DMS 273 (cell line): ENCODE measurements around the gene BRD4.
A peak's percentile ranks its signal among the peaks of the same experiment; 100 is the strongest.
"Not testable (repeated sequence)": the region's sequence is repeated elsewhere in the genome, so short reads cannot be mapped to it uniquely, and the experiment has no call there.

Experiments
- DNase-seq: peaks from one replicate; lab custom pipeline; 2025; ENCODE audit not compliant: unreplicated experiment; lab: John Stamatoyannopoulos, UW

Gene BRD4

DNA sequence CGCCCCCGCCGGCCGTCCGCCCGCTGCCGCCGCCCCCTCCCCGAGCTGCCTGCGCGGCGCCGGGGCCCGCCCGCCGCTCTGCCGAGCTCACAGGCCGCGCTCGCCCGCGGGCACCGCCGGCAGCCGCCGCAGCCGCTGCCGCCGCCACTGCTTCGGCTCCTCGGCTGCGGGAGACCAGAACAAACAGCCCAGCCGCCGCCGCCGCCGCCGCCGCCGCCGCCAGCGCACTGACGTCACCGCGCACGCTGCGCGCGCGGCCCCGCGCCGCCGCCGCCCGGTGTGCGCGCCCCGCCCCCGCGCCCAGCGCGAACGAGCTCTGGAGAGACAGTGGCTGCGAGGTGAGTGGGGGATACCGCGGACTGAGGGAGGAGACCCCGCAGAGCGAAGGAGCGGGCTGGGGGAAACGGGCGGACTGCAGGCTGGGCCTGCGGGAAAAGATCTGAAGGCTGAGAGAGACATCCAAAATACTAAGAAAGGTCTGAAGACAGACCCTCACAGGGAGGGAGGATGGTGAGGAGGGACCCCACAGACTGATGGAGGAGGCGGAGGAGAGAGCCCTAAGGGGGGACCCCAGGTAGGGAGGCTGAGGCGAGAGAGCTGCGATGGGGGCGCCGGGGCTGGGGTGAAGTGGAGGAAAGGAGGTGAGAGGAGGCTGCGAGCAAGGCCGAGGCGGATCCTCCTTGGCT lies at the start of gene BRD4:
Gene BRD4 (minus strand): TSS at position 229 of the 686 bp plus-strand sequence. CDS start 59,440 bp downstream, outside the sequence.
- peak; percentile 85 for DNase-seq

DNA sequence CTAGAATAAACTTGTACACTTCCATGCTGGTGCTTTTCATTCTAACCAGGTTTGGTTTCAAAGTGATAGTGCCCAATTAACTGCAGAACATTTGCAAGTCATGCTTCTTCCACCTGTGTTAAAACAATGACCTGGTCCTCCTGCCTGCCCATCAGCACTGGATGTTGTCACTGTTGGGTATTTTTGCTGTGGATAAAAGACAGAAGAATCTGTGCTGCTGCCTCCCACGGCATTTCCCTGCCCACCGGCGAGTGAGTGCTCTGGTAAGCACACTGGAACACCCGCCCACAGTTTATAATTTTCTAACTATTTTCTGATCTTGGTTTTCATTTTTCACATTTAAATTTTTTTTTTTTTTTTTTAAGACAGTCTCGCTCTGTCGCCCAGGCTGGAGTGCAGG lies 49.5 kb upstream of the BRD4 start:
- DNase-seq, result no peak

DNA sequence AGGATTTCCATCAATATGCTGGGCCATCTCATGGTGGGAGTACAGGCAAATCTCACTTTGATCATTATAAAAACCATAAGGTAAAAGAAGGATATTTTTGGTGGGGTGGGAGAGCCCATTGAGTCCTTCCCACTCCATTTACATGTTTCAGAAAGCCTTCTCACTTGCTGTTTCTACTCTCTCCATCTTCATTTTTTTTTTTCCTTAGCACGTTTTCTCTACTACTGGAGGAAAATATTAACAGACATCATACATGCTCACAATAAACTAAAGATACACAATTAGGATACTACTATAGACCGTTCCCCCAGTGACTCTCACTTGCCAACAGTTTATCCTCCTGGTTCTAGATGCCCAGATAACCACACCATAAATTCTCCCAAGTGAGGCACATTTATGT lies 49.1 kb upstream of the BRD4 start:
- DNase-seq, result no peak

DNA sequence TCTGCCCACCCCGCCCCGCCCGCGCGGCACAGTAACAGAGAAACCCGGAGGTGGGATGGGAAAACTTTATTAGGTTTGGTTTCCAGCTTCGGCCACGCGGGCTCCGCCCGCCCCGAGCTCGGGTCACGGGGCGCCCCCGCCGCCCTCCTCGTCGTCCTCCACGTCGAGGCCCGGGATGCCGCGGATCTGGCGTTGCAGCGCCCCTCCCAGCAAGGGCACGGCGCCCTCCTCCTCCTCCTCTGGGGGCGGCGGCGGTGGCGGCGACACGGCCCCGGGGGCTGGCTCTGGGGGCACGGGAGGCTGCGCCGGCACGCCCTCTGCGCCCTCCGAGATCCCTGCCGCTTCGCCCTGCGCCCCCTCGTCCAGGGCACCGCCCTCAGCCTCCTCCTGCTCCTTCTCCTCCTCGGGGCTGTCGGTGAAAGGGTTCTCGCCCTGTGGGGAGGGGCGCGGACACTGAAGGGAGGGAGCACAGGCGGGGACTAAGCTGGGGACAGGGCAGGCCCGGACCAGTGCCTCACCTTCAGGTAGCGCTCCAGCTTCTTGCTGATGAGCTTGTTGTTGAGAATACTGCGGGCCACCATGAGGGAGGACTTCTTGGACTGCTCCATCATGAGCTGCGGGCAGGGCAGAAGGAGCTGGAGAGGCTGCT lies 47.8 kb upstream of the BRD4 start:
- DNase-seq, result peak; percentile 89

DNA sequence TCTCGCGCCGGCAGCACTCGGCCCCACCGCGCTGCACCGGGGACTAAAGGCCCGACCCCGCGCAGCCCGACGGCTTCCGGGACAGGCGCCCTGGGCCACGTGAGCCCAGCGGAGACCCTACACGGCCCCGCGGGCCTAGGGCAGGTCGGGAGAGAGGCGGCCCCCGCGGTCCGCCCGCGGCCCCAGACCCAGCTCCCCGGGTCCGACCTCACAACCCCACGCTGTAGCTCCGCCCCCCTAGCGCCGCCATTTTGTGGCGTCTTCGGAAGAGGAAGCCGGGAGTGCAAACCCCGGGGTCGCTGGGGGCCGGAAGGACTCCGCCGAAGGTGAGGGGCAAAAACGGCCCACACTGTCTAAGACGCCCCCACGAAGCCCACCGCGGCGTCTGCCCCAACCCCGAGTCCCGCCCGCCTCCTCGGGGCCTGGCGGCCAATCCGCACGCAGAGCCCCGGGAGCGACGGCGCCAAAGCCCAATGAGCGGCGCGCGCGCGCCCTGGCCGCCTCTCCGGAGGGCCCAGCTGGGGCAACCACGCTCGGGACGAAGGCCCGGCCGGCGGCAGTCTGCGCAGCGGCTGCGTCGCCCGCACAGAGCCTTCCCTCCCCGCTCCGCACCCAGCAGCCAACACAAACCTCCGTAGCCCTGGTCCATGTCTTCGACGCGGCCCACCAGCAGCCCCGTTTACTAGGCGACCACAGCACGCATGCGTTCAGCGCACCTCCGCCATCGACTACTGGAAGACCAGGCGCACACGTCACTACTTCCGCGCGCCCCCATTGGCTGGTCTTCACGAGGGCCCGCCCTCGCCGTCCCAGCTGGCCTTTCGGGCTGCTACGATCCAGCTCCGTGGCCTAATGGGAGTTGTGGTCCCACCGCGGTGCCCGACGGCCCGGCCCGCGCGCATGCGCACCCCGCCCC lies 47.0 kb upstream of the BRD4 start, which contains the start of gene AKAP8:
Gene AKAP8 (minus strand): TSS at position 705 of the 916 bp plus-strand sequence. CDS start 56 bp downstream, at position 649.
- peak; percentile 99 for DNase-seq

DNA sequence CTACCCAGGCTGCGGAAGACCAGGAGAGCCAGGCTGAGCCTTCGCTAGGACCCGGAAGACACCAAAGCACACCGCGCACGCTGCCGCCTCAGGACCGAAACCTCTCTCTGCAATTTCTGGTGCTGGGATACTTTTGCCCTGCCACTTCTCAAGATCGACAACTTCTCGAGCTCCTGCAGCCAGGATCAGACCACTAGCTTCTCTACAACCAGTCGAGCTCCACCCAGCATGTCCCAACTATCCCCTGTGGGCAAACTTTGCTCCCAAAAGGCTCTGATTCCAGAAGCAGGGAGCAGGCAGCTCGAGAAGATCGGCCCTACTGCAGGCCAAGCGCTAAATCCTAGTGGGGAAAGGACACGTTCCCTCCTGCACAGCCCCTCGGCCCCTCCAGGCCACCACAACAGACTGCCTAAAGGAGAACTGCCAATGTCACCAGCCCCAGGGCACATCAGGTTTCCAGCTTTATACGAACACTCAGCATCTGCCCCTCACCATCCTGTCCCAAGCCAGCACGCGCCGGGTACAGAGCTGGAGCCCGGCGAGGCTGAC lies 46.3 kb upstream of the BRD4 start:
- DNase-seq, result peak; percentile 73

DNA sequence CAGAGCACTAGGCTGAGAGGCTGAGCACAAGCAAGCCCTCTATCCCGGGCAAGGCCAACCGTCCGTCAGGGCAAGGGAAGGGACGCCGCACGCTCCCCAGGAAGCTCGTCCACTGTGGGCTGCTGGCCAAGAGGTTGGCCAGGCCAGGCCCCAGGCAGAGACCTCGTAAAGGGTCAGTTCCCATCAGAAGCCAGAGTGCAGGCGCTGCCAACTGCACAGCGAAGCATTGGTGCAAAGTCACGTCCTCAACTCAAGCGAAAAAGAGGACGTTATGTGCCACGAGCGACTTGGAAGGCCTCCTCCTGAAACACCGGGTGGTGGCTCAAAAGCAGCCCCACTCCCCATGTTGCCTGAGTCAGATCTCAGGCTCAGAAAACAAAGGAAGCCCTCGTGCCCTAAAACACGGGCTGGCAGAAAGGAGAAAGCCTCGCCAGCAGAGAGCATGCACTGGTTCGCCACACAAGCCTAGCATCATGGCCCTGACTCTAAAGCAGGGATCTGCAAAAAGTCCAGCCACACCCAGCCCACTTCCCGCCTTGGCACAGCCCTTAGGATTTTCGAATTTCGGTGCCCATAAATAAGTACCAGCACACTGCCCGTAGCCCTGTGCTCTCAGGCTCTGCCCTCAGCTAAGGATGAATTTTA lies 42.6 kb upstream of the BRD4 start:
- no peak for DNase-seq

DNA sequence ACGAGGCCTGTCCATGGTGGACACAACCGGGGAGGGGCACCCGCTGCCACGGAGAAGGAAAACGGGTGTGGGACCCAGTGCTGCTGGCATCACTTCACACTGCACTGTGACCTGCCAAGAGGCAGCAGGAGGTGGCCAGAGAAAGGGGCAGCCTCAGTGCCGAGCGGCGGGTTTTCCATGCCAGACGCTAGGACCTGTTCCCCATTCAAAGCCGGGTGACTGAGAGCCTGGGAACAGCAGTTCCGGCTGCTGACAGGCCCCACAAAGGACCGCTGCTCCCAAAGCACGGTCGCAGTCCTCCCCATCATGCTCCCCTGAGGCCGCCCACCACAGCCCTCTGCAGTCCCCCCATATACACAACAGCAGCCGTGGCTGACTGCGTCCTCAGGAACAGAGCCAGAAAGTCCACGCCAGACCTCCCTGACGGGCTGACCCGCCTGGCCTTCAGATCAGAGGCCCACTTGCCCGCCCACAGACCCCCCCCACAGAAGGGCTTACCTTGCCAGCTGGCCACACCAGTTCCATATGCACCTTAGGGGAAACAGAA lies 41.8 kb upstream of the BRD4 start:
- DNase-seq, result no peak

DNA sequence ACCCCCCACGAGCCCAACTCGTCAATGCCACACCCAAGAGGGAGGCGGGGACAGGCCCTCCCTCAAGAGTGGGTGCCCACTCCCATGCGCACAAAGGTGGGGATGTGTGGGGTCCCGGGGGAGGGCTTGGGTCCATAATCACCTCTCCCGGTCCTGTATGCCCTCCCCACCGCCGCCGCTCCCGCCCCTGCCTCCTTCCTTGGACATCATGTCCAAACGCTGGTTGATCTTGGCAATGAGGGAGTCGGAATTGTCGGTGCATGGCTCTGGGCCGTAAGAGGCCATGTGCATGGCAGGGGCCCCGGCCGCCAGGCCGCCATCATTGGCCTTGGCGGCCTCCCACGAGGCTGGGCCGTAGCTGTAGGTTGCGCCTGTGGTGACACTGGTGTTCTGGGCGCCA lies 41.3 kb upstream of the BRD4 start:
- DNase-seq, result no peak

DNA sequence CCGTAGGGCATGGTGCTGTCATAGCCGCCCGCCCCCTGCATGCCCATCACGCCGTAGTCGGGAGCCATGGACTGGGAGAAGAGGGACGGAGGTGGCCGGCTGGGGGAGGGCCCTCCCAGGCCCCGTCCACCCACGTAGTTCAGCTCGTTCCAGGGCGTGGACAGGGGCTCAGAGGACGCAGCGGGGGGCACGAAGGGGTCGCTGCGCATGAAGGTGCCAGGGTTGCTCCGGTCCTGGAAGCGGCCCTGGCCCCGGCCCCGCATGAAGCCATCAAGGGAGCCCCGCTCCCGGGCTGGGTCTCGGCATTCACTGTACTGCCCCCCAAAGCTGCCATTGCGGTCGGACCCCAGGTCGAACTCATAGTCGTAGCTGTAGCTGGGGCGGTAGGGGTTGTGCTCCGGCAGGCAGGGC lies 40.6 kb upstream of the BRD4 start:
- DNase-seq, result no peak

DNA sequence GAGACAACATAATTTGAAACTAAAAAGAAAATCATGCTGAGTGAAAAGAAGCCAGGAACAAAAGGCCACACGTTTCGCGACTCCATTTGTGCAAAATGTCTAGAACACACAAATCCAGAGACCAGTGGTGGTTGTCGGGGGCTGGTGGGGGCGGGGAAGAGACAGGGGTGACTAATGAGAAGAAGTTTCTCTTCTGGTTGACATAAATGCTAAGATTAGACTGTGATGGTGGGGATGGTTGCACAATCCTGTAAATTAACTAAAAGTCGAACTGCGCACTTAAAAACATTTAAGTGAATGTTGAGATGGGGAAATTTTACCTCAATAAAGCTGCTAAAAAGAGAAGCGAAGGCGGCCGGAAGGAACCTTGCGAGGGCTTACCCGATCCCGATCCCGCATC lies 40.1 kb upstream of the BRD4 start:
- no peak for DNase-seq

DNA sequence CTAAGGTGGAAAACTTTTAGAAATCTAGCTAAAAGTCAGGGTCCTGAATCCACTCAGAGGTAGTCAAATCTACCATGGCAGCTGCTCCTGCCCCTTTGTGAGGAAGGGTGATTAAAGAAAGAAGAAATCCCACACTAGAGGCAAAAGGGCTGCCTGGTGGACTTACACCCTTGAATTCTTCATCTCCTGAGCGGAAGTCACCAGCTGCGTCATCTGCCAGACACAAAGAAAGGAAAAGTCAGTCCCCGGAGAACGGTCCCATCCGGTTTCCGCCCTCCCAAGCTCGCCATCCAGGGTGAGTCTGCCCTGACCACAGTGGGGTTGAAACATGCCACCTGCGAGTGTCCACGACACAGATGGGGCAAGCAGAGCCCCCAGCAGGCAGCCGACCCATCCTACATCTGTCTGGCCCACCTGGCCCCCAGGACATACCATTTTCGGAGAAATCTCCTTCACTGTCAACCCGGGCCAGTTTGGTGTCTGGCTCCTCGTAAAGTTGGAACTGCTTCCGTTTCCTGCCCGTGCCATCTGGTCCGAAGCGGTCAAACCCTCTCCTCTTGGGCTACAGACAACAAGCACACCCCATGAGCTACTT lies 39.5 kb upstream of the BRD4 start:
- no peak for DNase-seq

DNA sequence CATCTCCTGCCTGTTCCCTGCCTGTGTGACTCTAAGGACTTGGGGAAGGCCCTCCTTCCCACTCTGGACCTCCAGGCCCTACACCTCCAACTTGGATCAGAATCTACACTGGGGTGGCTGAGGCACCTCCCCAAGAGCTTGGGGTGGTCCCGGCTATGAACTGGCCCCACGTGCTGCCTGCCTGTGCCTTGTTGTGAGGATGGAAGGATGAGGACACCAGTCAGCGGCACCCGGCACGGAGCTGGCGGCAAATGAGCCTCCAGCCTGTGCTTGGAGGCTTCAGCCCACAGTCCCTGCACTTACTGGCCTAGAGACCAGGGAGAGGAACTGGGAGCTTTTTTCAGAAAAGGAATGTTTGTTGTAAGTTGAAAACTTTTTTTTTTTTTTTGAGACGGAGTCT lies 38.8 kb upstream of the BRD4 start:
- DNase-seq, result no peak

DNA sequence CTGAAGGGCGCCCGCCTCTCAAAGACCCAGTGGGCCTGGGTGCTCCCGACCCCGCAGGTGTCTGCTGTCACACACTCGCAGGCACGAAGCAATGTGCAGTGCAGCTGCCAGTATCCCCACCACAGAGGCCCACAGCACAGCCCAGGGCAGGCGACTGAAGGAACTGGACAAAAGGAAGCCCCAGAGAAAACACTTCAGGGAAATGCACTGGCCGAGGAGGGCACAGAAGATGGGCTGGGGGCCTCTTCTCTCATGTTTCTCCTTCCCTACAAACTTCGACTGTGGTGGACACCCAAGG lies 37.2 kb upstream of the BRD4 start:
- DNase-seq, result no peak

DNA sequence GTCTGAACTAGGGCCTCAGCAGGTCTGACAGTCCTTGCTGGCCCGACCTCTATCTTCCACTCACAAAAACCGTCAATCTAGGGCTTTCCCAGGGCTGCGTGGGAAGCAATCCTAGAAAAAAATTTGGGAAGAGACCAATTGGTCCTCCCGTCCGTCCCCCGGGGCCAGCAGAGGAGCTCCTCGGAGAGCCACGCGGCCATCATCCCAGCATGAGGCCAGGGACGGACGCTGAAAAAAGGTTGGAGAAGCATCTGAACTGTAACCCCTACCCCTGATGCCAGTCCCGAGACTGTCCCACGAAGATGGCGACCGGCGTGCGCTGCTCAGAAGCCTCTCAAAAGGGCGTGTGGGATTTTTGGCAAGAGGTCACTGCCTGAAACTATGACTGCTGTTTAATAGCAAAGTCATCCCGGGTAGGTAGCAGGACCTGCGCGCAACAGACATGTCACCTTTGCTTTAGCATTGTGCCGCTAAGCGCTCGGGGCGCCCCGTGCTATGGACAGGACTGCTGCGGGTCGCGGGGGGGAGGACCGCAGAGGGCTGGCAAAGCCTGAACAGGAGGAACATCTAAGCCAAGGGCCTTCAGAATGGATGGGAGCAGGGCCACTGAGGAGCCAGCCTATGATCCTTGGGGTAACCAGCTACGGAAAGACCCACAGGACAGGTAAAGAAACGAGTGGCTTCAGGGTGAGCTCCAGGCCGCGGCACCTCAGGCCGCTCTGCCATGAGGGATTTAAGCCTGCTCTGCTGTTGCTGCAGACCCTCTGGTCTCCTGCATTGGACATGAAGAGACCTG lies 36.7 kb upstream of the BRD4 start:
- DNase-seq, result no peak

DNA sequence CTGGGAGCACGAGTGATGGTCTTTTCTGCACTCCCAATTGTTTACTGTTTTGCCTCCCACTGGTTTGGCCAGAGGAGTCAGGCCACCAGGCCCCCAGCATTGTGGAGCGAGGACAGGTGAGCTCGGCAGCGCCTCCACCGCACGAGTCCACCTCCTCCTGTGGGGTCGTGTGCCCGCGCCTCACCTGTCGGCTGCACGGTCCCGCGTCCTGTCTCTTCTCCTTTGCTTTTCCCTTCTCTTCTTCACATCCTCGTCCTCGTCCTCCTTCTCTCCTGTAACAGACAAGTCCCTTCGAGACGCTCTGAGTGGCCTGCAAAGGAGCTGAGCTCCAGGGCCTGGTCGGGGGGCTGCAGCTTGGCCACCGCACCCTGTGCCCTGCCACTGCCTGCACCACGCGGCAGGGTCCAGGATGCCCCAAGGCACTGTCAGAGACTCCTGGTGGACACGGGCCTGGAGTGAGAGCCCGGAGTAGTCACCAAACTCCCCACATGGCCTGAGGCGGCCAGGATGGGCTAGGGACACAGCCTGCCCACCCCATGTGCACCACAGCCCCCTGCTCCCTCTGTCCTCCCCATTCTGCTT lies 35.8 kb upstream of the BRD4 start:
- DNase-seq, result no peak

DNA sequence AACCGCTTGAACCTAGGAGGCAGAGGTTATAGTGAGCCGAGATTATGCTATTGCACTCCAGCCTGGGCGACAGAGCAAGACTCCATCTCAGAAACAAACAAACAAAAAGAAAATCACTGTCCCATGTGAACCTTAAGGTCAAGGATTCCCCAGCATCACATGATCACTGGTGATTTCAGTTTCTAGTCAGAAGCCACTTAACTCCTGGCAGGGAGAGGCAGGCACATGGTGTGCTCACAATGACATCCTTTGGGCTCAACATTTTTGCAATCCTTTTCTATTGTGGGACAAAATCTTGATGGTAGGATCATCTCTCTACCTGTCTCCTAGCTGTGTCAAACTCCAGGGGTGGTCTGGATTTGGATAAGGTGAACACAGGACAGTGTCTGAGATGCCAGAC lies 35.1 kb upstream of the BRD4 start:
- no peak for DNase-seq

DNA sequence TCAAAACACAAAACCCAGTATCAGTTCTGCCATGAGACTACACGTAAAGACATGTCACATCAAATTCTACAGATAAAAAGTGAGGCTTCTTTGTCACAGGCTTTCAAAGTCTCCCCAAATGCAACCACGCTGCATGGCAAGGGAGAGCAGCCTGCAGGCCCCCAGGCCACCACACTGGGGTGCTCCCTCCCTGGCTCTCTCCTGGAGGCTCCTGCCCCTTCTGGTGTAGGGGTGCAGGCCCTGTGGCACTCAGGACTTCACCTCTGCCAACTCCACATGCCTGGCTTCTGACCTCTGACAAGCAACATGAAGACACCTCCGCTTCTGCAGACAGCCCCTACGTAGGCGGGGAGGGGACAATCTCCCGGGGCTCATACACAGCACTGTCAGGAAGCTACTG lies 32.9 kb upstream of the BRD4 start:
- no peak for DNase-seq

DNA sequence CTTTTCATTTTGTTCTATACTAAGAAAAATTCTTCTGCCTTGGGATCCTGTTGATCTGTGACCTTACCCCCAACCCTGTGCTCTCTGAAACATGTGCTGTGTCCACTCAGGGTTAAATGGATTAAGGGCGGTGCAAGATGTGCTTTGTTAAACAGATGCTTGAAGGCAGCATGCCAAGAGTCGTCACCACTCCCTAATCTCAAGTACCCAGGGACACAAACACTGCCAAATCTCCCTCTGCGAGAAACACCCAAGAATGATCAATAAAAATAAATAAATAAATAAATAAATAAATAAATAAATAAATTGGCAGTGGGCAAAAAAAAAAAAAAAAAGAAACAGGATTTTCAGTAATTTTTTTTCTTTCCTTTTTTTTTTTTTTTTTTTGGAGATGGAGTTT lies 31.5 kb upstream of the BRD4 start:
- not testable (repeated sequence) for DNase-seq
